A549 (cell line): ENCODE measurements around the gene EDN3.

Experiments used
- CEBPB ChIP-seq, 2 experiments: fragments of >200 bp in 1 of 2; sonication (Bioruptor Twin) in 1 of 2; formaldehyde crosslinking in 1 of 2; IDR thresholded peaks; 2 replicates each; pipeline ENCODE4 v1.6.1; 2012 to 2016
- ESRRA ChIP-seq: fragments of 150-350 bp; IDR thresholded peaks from 2 replicates; pipeline ENCODE4 v1.6.1; 2014; ENCODE audit warnings: mild to moderate bottlenecking, low read length, borderline replicate concordance
- FOSL2 ChIP-seq, 2 experiments: fragments of 450-650 bp in 1 of 2; fragments of >200 bp in 1 of 2; sonication (Bioruptor Twin) in 1 of 2; formaldehyde crosslinking; IDR thresholded peaks; 2 replicates each; pipeline versions ENCODE4 v1.5.0 to v1.6.1; 2016 to 2020; ENCODE audit warnings: mild to moderate bottlenecking in 1 of 2, moderate library complexity in 1 of 2
- HDAC2 ChIP-seq: fragments of 200-600 bp; sonication (generic); IDR thresholded peaks from 2 replicates; pipeline ENCODE4 v1.6.1; 2016
- HOXB13 ChIP-seq: fragments of 250-450 bp; sonication (Bioruptor Pico); IDR thresholded peaks from 2 replicates; pipeline ENCODE4 v1.5.0; 2020; ENCODE audit warnings: low read depth, mild to moderate bottlenecking, moderate library complexity
- MAFK ChIP-seq: fragments of 450-650 bp; IDR thresholded peaks from 2 replicates; pipeline ENCODE4 v1.6.1; 2014; ENCODE audit not compliant: partially characterized antibody
- MAX ChIP-seq: IDR thresholded peaks from 2 replicates; pipeline ENCODE4 v1.6.1; 2012
- MAZ ChIP-seq: fragments of 150-350 bp; IDR thresholded peaks from 2 replicates; pipeline ENCODE4 v1.6.1; 2014; ENCODE audit warnings: antibody characterized with exemption, low read depth, low read length, borderline replicate concordance
- POLR2A ChIP-seq: IDR thresholded peaks from 2 replicates; pipeline ENCODE4 v1.6.1; 2012; ENCODE audit warnings: mild to moderate bottlenecking, low read length
- REST ChIP-seq: fragments of 200-600 bp; sonication (generic); IDR thresholded peaks from 2 replicates; pipeline ENCODE4 v1.6.1; 2016; ENCODE audit warnings: antibody characterized with exemption, mild to moderate bottlenecking, moderate library complexity
- RFX5 ChIP-seq: fragments of 450-650 bp; IDR thresholded peaks from 2 replicates; pipeline ENCODE4 v1.7.1; 2014; ENCODE audit warnings: antibody characterized with exemption, mild to moderate bottlenecking, moderate library complexity
- TF ChIP-seq, protein P1 (sequence below): fragments of >200 bp; sonication (Bioruptor Twin); formaldehyde crosslinking; IDR thresholded peaks from 3 replicates; pipeline ENCODE4 v1.5.1; 2016
- TF ChIP-seq, protein P2 (sequence below): fragments of 450-650 bp; IDR thresholded peaks from 2 replicates; pipeline ENCODE4 v1.6.1; 2014; ENCODE audit warnings: antibody characterized with exemption

DNA sequence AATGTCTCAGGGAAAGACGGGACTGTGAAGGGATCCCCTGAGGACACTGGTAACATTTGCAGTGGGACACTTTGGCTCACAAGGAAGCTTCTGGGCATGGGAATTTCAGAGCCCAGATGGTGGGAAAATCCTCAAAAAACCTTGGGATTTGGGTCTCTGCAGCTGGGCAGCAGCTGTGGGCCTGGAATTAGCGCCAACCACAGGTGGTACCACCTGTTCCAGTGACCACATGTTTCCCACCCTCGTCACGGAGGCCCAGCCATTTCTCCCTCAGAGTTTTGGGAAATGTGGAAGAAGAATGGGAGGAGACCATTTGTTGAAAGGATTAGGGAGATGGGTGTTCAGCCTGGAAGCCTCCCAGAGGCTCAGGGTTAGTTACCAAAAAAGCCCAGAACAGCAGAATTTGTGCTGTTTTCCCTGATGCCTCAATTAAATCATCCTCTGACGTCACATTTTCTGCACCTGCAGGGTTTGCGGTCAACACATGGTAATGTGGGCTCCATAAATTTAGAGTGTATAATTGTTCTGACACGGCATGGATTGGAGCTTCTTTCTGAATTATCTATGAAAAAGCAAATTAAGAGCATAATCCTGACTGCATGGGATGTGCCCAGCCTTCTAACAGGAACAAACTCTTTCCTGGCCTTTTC is 34.4 kb downstream of the EDN3 start:
- TF ChIP-seq POLR2A, result no peak
- TF ChIP-seq MAZ, result no peak
- TF ChIP-seq FOSL2 (IDR thresholded peaks at IDR 0.05), result no peak
- no peak for TF ChIP-seq FOSL2 (CRISPR knock-in tag; IDR thresholded peaks at IDR 0.05)
- no peak for TF ChIP-seq HDAC2
- TF ChIP-seq HOXB13 (CRISPR knock-in tag), result no peak
- TF ChIP-seq MAX, result no peak
- TF ChIP-seq REST, result no peak
- TF ChIP-seq, protein P1, sequence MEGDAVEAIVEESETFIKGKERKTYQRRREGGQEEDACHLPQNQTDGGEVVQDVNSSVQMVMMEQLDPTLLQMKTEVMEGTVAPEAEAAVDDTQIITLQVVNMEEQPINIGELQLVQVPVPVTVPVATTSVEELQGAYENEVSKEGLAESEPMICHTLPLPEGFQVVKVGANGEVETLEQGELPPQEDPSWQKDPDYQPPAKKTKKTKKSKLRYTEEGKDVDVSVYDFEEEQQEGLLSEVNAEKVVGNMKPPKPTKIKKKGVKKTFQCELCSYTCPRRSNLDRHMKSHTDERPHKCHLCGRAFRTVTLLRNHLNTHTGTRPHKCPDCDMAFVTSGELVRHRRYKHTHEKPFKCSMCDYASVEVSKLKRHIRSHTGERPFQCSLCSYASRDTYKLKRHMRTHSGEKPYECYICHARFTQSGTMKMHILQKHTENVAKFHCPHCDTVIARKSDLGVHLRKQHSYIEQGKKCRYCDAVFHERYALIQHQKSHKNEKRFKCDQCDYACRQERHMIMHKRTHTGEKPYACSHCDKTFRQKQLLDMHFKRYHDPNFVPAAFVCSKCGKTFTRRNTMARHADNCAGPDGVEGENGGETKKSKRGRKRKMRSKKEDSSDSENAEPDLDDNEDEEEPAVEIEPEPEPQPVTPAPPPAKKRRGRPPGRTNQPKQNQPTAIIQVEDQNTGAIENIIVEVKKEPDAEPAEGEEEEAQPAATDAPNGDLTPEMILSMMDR, result no peak
- TF ChIP-seq MAFK, result no peak
- TF ChIP-seq RFX5, result no peak
- no peak for TF ChIP-seq ESRRA
- no peak for TF ChIP-seq CEBPB (IDR thresholded peaks at IDR 0.05)
- TF ChIP-seq, protein P2, sequence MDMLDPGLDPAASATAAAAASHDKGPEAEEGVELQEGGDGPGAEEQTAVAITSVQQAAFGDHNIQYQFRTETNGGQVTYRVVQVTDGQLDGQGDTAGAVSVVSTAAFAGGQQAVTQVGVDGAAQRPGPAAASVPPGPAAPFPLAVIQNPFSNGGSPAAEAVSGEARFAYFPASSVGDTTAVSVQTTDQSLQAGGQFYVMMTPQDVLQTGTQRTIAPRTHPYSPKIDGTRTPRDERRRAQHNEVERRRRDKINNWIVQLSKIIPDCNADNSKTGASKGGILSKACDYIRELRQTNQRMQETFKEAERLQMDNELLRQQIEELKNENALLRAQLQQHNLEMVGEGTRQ, result no peak
